H9 (cell line): Measurements from ENCODE around the gene GPR87. TPM values are rescaled to one million over a fixed set of nuclear protein-coding genes. Genes with fewer than 3 reads are reported as not detected.

Experiments
- DNase-seq: peaks from one replicate; pipeline ENCODE4 v3.0.0-alpha.2; 2017
- H2AFZ ChIP-seq: one replicate; pipeline ENCODE4 v1.6.1; 2013; ENCODE audit warnings: mild to moderate bottlenecking, low read length, control low read depth, moderate library complexity
- H2AK5ac ChIP-seq: 2 replicates; pipeline ENCODE4 v1.6.1; 2013; ENCODE audit warnings: low read length, control low read depth, mixed read lengths; ENCODE audit not compliant: insufficient read length
- H2BK120ac ChIP-seq: one replicate; pipeline ENCODE4 v1.6.1; 2013; ENCODE audit warnings: low read depth, mild to moderate bottlenecking, low read length, control low read depth, inconsistent platforms; ENCODE audit not compliant: poor library complexity, severe bottlenecking
- H2BK12ac ChIP-seq: 2 replicates; pipeline ENCODE4 v1.6.1; 2013; ENCODE audit warnings: low read length, control low read depth, mixed read lengths, low read depth; ENCODE audit not compliant: insufficient read length
- H2BK15ac ChIP-seq: 2 replicates; pipeline ENCODE4 v1.6.1; 2013; ENCODE audit warnings: low read depth, low read length, control low read depth
- H2BK20ac ChIP-seq: one replicate; pipeline ENCODE4 v1.6.1; 2013; ENCODE audit warnings: low read depth, mild to moderate bottlenecking, low read length, control low read depth, inconsistent platforms; ENCODE audit not compliant: poor library complexity, severe bottlenecking
- H2BK5ac ChIP-seq: 2 replicates; pipeline ENCODE4 v1.6.1; 2013; ENCODE audit warnings: low read length, control low read depth, mixed read lengths; ENCODE audit not compliant: insufficient read length
- H3K14ac ChIP-seq: 2 replicates; pipeline ENCODE4 v1.6.1; 2013; ENCODE audit warnings: low read length, control low read depth; ENCODE audit not compliant: insufficient read depth
- H3K18ac ChIP-seq: 2 replicates; pipeline ENCODE4 v1.6.1; 2013; ENCODE audit warnings: low read depth, mild to moderate bottlenecking, mixed read lengths, low read length, control low read depth; ENCODE audit not compliant: insufficient read length
- H3K23ac ChIP-seq: 2 replicates; pipeline ENCODE4 v1.6.1; 2013; ENCODE audit warnings: low read length, control low read depth, mixed read lengths, low read depth; ENCODE audit not compliant: insufficient read length
- H3K23me2 ChIP-seq: 2 replicates; pipeline ENCODE4 v1.6.1; 2013; ENCODE audit warnings: low read depth, mild to moderate bottlenecking, mixed read lengths, low read length, control low read depth; ENCODE audit not compliant: insufficient read length, poor library complexity, severe bottlenecking
- H3K27ac ChIP-seq: 2 replicates; pipeline ENCODE4 v1.5.1; 2013; ENCODE audit warnings: low read length, control low read depth, mixed read lengths, low read depth; ENCODE audit not compliant: insufficient read length
- H3K27me3 ChIP-seq: 2 replicates; pipeline ENCODE4 v1.6.1; 2013; ENCODE audit warnings: low read length, control low read depth, inconsistent platforms; ENCODE audit not compliant: insufficient read depth
- H3K4ac ChIP-seq: 2 replicates; pipeline ENCODE4 v1.6.1; 2013; ENCODE audit warnings: low read depth, mild to moderate bottlenecking, control low read depth, inconsistent platforms, low read length, moderate library complexity
- H3K4me1 ChIP-seq: 2 replicates; pipeline ENCODE4 v1.6.1; 2013; ENCODE audit warnings: low read length, control low read depth, inconsistent platforms; ENCODE audit not compliant: insufficient read depth
- H3K4me2 ChIP-seq: 2 replicates; pipeline ENCODE4 v1.6.1; 2013; ENCODE audit warnings: low read length, control low read depth, mixed read lengths; ENCODE audit not compliant: insufficient read length, insufficient read depth
- H3K56ac ChIP-seq: 2 replicates; pipeline ENCODE4 v1.6.1; 2013; ENCODE audit warnings: low read depth, mild to moderate bottlenecking, mixed read lengths, low read length, control low read depth; ENCODE audit not compliant: insufficient read length
- H3K79me1 ChIP-seq: 2 replicates; pipeline ENCODE4 v1.6.1; 2013; ENCODE audit warnings: low read depth, mild to moderate bottlenecking, moderate library complexity, low read length, control low read depth, inconsistent platforms; ENCODE audit not compliant: insufficient read depth, poor library complexity, severe bottlenecking
- H3K79me2 ChIP-seq: 2 replicates; pipeline ENCODE4 v1.6.1; 2013; ENCODE audit warnings: low read length, control low read depth, inconsistent platforms; ENCODE audit not compliant: insufficient read depth
- H3K9ac ChIP-seq: 2 replicates; pipeline ENCODE4 v1.6.1; 2013; ENCODE audit warnings: low read length, control low read depth, mixed read lengths; ENCODE audit not compliant: insufficient read length; ENCODE audit errors: extremely low read depth
- H3K9me3 ChIP-seq: one replicate; pipeline ENCODE4 v1.6.1; 2013; ENCODE audit warnings: low read depth, low read length, inconsistent platforms; ENCODE audit not compliant: control insufficient read depth
- H3T11ph ChIP-seq: one replicate; pipeline ENCODE4 v1.6.1; 2013; ENCODE audit warnings: mild to moderate bottlenecking, low read length, control low read depth, inconsistent platforms
- H4K20me1 ChIP-seq: one replicate; pipeline ENCODE4 v1.6.1; 2013; ENCODE audit not compliant: control insufficient read depth, insufficient read length, insufficient read depth
- H4K5ac ChIP-seq: 2 replicates; pipeline ENCODE4 v1.6.1; 2013; ENCODE audit warnings: low read depth, mild to moderate bottlenecking, mixed read lengths, low read length, control low read depth; ENCODE audit not compliant: insufficient read length
- H4K8ac ChIP-seq: replicated peaks from 2 replicates; pipeline ENCODE4 v1.6.1; 2013; ENCODE audit warnings: low read length, control low read depth, mixed read lengths, low read depth; ENCODE audit not compliant: insufficient read length
- H4K91ac ChIP-seq: 2 replicates; pipeline ENCODE4 v1.6.1; 2013; ENCODE audit warnings: low read depth, mild to moderate bottlenecking, moderate library complexity, mixed read lengths, low read length, control low read depth; ENCODE audit not compliant: insufficient read length
- H3K27ac Mint-ChIP-seq, 3 experiments: 2 replicates in 2 of 3; 3 replicates in 1 of 3; pipeline ENCODE4 v1.8.0; 2020 to 2021; ENCODE audit warnings: mixed read lengths in 3 of 3, mild to moderate bottlenecking in 1 of 3, moderate library complexity in 1 of 3
- H3K27me3 Mint-ChIP-seq: 2 replicates; pipeline ENCODE4 v1.8.0; 2021; ENCODE audit warnings: low read depth, mild to moderate bottlenecking, moderate library complexity, mixed read lengths
- H3K36me3 Mint-ChIP-seq, 3 experiments: 2 replicates in 2 of 3; 3 replicates in 1 of 3; pipeline ENCODE4 v1.8.0; 2020 to 2021; ENCODE audit warnings: low read depth in 3 of 3, mixed read lengths in 3 of 3; ENCODE audit not compliant: insufficient read depth in 1 of 3
- H3K4me1 Mint-ChIP-seq, 2 experiments: 2 replicates each; pipeline ENCODE4 v1.8.0; 2020; ENCODE audit warnings: mixed read lengths in 2 of 2
- H3K4me3 Mint-ChIP-seq, 2 experiments: 2 replicates in 1 of 2; 3 replicates in 1 of 2; pipeline ENCODE4 v1.8.0; 2020 to 2021; ENCODE audit warnings: mild to moderate bottlenecking in 2 of 2, mixed read lengths in 2 of 2, moderate library complexity in 1 of 2
- H3K9me3 Mint-ChIP-seq, 2 experiments: 2 replicates in 1 of 2; 3 replicates in 1 of 2; pipeline ENCODE4 v1.8.0; 2020; ENCODE audit warnings: mild to moderate bottlenecking in 2 of 2, mixed read lengths in 2 of 2, moderate library complexity in 1 of 2
- CTCF ChIP-seq: fragments of 200-600 bp; sonication (generic); conservative IDR thresholded peaks from 3 replicates; pipeline ENCODE4 v1.8.0; 2021; ENCODE audit warnings: antibody characterized with exemption, mild to moderate bottlenecking
- WGBS: extraction: QIAGEN DNeasy Blood & Tissue Kit; methylation state at CpG from one replicate; pipeline ENCODE4 v1.1.7; 2013; ENCODE audit warnings: missing lambda C conversion rate, low lambda C conversion rate, mixed read lengths; ENCODE audit not compliant: insufficient read length; ENCODE audit errors: extremely low coverage; 5-methylcytosine and 5-hydroxymethylcytosine counted together
- total RNA-seq: library from RNA; stranded (reverse); gene quantifications from 2 replicates; pipeline ENCODE4 v1.2.1, GENCODE V29; 2021

GPR87 gene
- total RNA-seq, 1 experiment from 2014 or later = 0.33 TPM

- Histone ChIP-seq H4K91ac (no peak overlapping the region), H3K4me1 (no peaks in the 10 kb centered on the region; the same call in 1 of the 2 replicates), H3K27ac (no peak overlapping the region), H4K20me1 (no peaks in the 10 kb centered on the region), H3K27me3 (no peaks in the 10 kb centered on the region), H3K79me1 (no peaks in the 10 kb centered on the region), H3K14ac (no peak overlapping the region), H3K56ac (no peak overlapping the region), H3K4me2 (no peak overlapping the region), H3K79me2 (no peaks in the 10 kb centered on the region), H3T11ph (no peak overlapping the region), H4K5ac (no peak overlapping the region), H2BK120ac (no peak overlapping the region), H3K9ac (no peak overlapping the region), H2AK5ac (no peak overlapping the region), H2BK5ac (no peak overlapping the region), H3K4ac (no peak overlapping the region), H3K9me3 (no peaks in the 10 kb centered on the region), H3K23me2 (no peaks in the 10 kb centered on the region), H2BK12ac (no peak overlapping the region), H2BK20ac (no peak overlapping the region), H2BK15ac (no peak overlapping the region), H2AFZ (no peak overlapping the region), H3K23ac (no peak overlapping the region), H4K8ac (no peak overlapping the region), H3K18ac (no peak overlapping the region)
- Mint-ChIP-seq H3K4me3 (no peak overlapping the region), H3K27me3 (no peaks in the 10 kb centered on the region), H3K36me3 (no peaks in the 10 kb centered on the region), H3K27ac (peak overlapping the region in 2 of 3 experiments; percentile 32 to 48; a peak in 4 of 7 replicates), H3K4me1 (peaks cover 42 to 43% of the 10 kb centered on the region in 2 experiments), H3K9me3 (no peaks in the 10 kb centered on the region)
- no peak for TF ChIP-seq CTCF
- DNase-seq = no peak
- WGBS = no CpG with 5 or more reads among the region's 5 CpGs
Observed at GRCh38 chr3:151314593-151314992, 2.0 kb downstream of the GPR87 start.
